Vagina (tissue), 2 donors: ENCODE data around the gene ONECUT3. TPM values are rescaled to one million over a fixed set of nuclear protein-coding genes. Genes with fewer than 3 reads are reported as not detected.

Experiments
- DNase-seq, 2 donors: peaks; one replicate each; pipeline ENCODE4 v3.0.0-alpha.2; 2017; ENCODE audit errors: extremely low spot score in 2 of 2
- H3K27ac ChIP-seq: fragments of 200-600 bp; sonication (generic); one replicate; pipeline ENCODE4 v1.5.1; 2019
- H3K27me3 ChIP-seq: fragments of 200-600 bp; sonication (generic); one replicate; pipeline ENCODE4 v1.5.1; 2019
- H3K36me3 ChIP-seq, 2 donors: fragments of 200-600 bp; sonication (generic); one replicate each; pipeline ENCODE4 v1.5.1; 2017 to 2019
- H3K4me1 ChIP-seq: fragments of 200-600 bp; sonication (generic); one replicate; pipeline ENCODE4 v1.5.1; 2019
- H3K4me3 ChIP-seq, 2 donors: fragments of 200-600 bp; sonication (generic); 1 replicate in 1 of 2; 2 replicates in 1 of 2; pipeline ENCODE4 v1.5.1; 2016 to 2019
- H3K9me3 ChIP-seq: fragments of 200-600 bp; sonication (generic); one replicate; pipeline ENCODE4 v1.5.1; 2019
- CTCF ChIP-seq, 3 experiments: fragments of 450-650 bp in 2 of 3; fragments of 200-600 bp in 1 of 3; sonication (generic) in 1 of 3; IDR thresholded peaks; one replicate each; pipeline ENCODE4 v1.5.1; 2017 to 2019; ENCODE audit warnings: antibody characterized with exemption in 3 of 3, mild to moderate bottlenecking in 2 of 3, moderate library complexity in 2 of 3
- POLR2A ChIP-seq, 2 donors: fragments of 450-650 bp; IDR thresholded peaks; one replicate each; pipeline ENCODE4 v1.6.1; 2017; ENCODE audit warnings: antibody characterized with exemption in 2 of 2, mild to moderate bottlenecking in 2 of 2, moderate library complexity in 2 of 2
- POLR2AphosphoS5 ChIP-seq, 2 donors: sonication (generic); formaldehyde crosslinking; IDR thresholded peaks; one replicate each; pipeline ENCODE4 v1.9.0; 2017; ENCODE audit warnings: antibody characterized with exemption in 2 of 2, mild to moderate bottlenecking in 2 of 2, low read depth in 1 of 2; ENCODE audit not compliant: insufficient read depth in 1 of 2
- intact Hi-C: fragments of 100-400 bp; cut with DNase I; formaldehyde crosslinking; loops from one replicate; pipeline ENCODE4 v1.15.1; 2023
- total RNA-seq: library from RNA; depleted of rRNA; stranded (reverse); fragments of >200 nt; gene quantifications from one replicate; pipeline ENCODE4 v1.2.3, GENCODE V29; 2016

ONECUT3 gene
- total RNA-seq, 1 donor from 2014 or later = not detected

- Histone ChIP-seq H3K27ac (no peak overlapping the region), H3K27me3 (no peaks in the 10 kb centered on the region), H3K4me3 (peak overlapping the region; percentile 20 to 24), H3K9me3 (no peaks in the 10 kb centered on the region), H3K36me3 (no peaks in the 10 kb centered on the region), H3K4me1 (peaks cover 13% of the 10 kb centered on the region)
- TF ChIP-seq POLR2AphosphoS5 (IDR thresholded peaks at IDR 0.05; ENCODE audit: insufficient read depth in 1 of 2, low read depth in 1 of 2) (no peak), POLR2A (IDR thresholded peaks at IDR 0.05) (no peak), CTCF (IDR thresholded peaks at IDR 0.05) (no peak)
- intact Hi-C loops = no loop called here
- DNase-seq = no peak
Measured at GRCh38 chr19:1789261-1790041, 36.1 kb downstream of the ONECUT3 start.

- H3K27me3 ChIP-seq = no peaks in the 10 kb centered on the region
Measured at GRCh38 chr19:1790054-1790792, 36.9 kb downstream of the ONECUT3 start.

GRCh38 chr19:1791879-1792278 lies 38.6 kb downstream of the ONECUT3 start:
- Histone ChIP-seq H3K4me1 (peaks cover 21% of the 10 kb centered on the region), H3K4me3 (no peak overlapping the region), H3K27ac (no peak overlapping the region), H3K27me3 (no peaks in the 10 kb centered on the region), H3K9me3 (no peaks in the 10 kb centered on the region), H3K36me3 (no peaks in the 10 kb centered on the region)
- intact Hi-C loops = no loop called here
- TF ChIP-seq CTCF (IDR thresholded peaks at IDR 0.05) (no peak), POLR2A (IDR thresholded peaks at IDR 0.05) (no peak), POLR2AphosphoS5 (IDR thresholded peaks at IDR 0.05; ENCODE audit: insufficient read depth in 1 of 2, low read depth in 1 of 2) (no peak)
- DNase-seq = no peak

More at GRCh38 chr19:1790054-1790792, 36.9 kb downstream of the ONECUT3 start:
- H3K9me3 ChIP-seq = no peaks in the 10 kb centered on the region
- no peak for DNase-seq
- TF ChIP-seq POLR2AphosphoS5 (IDR thresholded peaks at IDR 0.05; ENCODE audit: insufficient read depth in 1 of 2, low read depth in 1 of 2) (no peak), POLR2A (IDR thresholded peaks at IDR 0.05) (no peak), CTCF (IDR thresholded peaks at IDR 0.05) (no peak)
- peaks cover 13% of the 10 kb centered on the region for H3K4me1 ChIP-seq
- H3K4me3 ChIP-seq = peak overlapping the region in 1 of 2 donors; percentile 20
- H3K36me3 ChIP-seq = no peaks in the 10 kb centered on the region
- intact Hi-C loops = no loop called here
- no peak overlapping the region for H3K27ac ChIP-seq

- Histone ChIP-seq H3K27me3 (no peaks in the 10 kb centered on the region), H3K36me3 (no peaks in the 10 kb centered on the region), H3K9me3 (no peaks in the 10 kb centered on the region), H3K4me3 (no peak overlapping the region), H3K27ac (no peak overlapping the region), H3K4me1 (peaks cover 9% of the 10 kb centered on the region)
- intact Hi-C loops = no loop called here
- TF ChIP-seq CTCF (IDR thresholded peaks at IDR 0.05) (no peak), POLR2AphosphoS5 (IDR thresholded peaks at IDR 0.05; ENCODE audit: insufficient read depth in 1 of 2, low read depth in 1 of 2) (no peak), POLR2A (IDR thresholded peaks at IDR 0.05) (no peak)
- no peak for DNase-seq
Measured at GRCh38 chr19:1794424-1795172, 41.3 kb downstream of the ONECUT3 start.
